Activated T-helper 1 cell treated with anti-CD3 and anti-CD28 coated beads, Interleukin-12 subunit alpha, Interleukin-12 subunit beta, Interleukin-2, Interleukin-4 antibody, amounts not matched to agents 30 ng/mL and 10 ng/mL and 1 ng/mL, durations not matched to agents 14 hours and 24 hours and 36 hours (primary cell): Measurements from ENCODE around the gene TPST2. TPM values are rescaled to one million over a fixed set of nuclear protein-coding genes. Genes with fewer than 3 reads are reported as not detected.
"Not testable (repeated sequence)": the region's sequence is repeated elsewhere in the genome, so short reads cannot be mapped to it uniquely, and the experiment has no call there.

Source experiments
- DNase-seq: peaks from one replicate; pipeline ENCODE4 v3.0.0; 2021; ENCODE audit warnings: low spot score
- H3K27ac Mint-ChIP-seq: one replicate; pipeline ENCODE4 v1.8.0; 2021; ENCODE audit warnings: mild to moderate bottlenecking, mixed read lengths
- H3K27me3 Mint-ChIP-seq: one replicate; pipeline ENCODE4 v1.8.0; 2022; ENCODE audit warnings: mild to moderate bottlenecking, moderate library complexity, mixed read lengths; ENCODE audit not compliant: insufficient read depth
- H3K36me3 Mint-ChIP-seq: one replicate; pipeline ENCODE4 v1.8.0; 2021; ENCODE audit warnings: low read depth, mixed read lengths
- H3K4me1 Mint-ChIP-seq: one replicate; pipeline ENCODE4 v1.8.0; 2021; ENCODE audit warnings: low read depth, mixed read lengths
- H3K4me3 Mint-ChIP-seq: one replicate; pipeline ENCODE4 v1.8.0; 2021; ENCODE audit warnings: mild to moderate bottlenecking, moderate library complexity, mixed read lengths
- H3K9me3 Mint-ChIP-seq: one replicate; pipeline ENCODE4 v1.8.0; 2021; ENCODE audit warnings: mixed read lengths
- intact Hi-C: fragments of 100-400 bp; cut with micrococcal nuclease; formaldehyde crosslinking; loops from one replicate; pipeline ENCODE4 v1.15.1; 2024
- total RNA-seq: library from RNA; stranded (reverse); gene quantifications from 2 replicates; pipeline ENCODE4 v1.2.3, GENCODE V29; 2022

The TPST2 gene
- total RNA-seq, 1 donor from 2014 or later: 36.1 TPM

- Mint-ChIP-seq H3K36me3 (peaks cover 2% of the 10 kb centered on the region), H3K4me1 (peaks cover 9% of the 10 kb centered on the region), H3K27ac (no peak overlapping the region), H3K9me3 (no peaks in the 10 kb centered on the region), H3K4me3 (no peak overlapping the region), H3K27me3 (peaks cover 12% of the 10 kb centered on the region)
- no peak for DNase-seq
- intact Hi-C loops: no loop called here
These were observed 28.5 kb upstream of the TPST2 start for GRCh38 chr22:26618455-26618854.

GRCh38 chr22:26617271-26618199 lies 27.6 kb upstream of the TPST2 start, which contains the start of gene CRYBB1:
TSS of gene CRYBB1 (minus strand) at chr22:26618027. CDS start at chr22:26616319, 1,708 bp downstream.
- H3K36me3 Mint-ChIP-seq: peaks cover 2% of the 10 kb centered on the region
- intact Hi-C loops: no loop called here
- no peaks in the 10 kb centered on the region for H3K9me3 Mint-ChIP-seq
- no peak for DNase-seq
- H3K27me3 Mint-ChIP-seq: peaks cover 18% of the 10 kb centered on the region
- H3K4me1 Mint-ChIP-seq: peaks cover 15% of the 10 kb centered on the region
- no peak within 1 kb of the TSS for H3K4me3 Mint-ChIP-seq
- peak within 1 kb of the TSS; percentile 63 for H3K27ac Mint-ChIP-seq

DNA sequence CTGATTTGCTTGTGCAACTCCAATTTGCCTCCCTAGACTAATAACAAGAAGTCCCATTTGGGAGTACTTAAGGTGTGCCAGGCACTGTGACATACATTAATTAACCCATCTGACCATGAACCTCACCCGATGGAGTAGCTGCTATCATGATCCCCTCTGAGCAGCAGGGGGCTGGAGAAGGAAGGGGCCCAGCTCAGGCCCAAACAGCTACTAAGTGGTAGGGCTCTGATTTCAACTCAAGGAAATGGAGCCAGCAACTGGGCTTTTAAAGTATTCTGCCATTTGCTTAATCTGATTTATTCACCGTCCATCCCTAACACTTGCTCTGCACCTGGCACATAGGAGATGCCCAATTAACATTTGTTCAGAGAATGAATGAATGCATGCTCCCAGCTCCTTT lies 26.7 kb upstream of the TPST2 start:
- Mint-ChIP-seq H3K36me3 (peaks cover 2% of the 10 kb centered on the region), H3K4me3 (no peak overlapping the region), H3K9me3 (no peaks in the 10 kb centered on the region), H3K4me1 (peaks cover 19% of the 10 kb centered on the region), H3K27ac (peak overlapping the region; percentile 4), H3K27me3 (peaks cover 18% of the 10 kb centered on the region)
- DNase-seq: no peak
- intact Hi-C loops: no loop called here

DNA sequence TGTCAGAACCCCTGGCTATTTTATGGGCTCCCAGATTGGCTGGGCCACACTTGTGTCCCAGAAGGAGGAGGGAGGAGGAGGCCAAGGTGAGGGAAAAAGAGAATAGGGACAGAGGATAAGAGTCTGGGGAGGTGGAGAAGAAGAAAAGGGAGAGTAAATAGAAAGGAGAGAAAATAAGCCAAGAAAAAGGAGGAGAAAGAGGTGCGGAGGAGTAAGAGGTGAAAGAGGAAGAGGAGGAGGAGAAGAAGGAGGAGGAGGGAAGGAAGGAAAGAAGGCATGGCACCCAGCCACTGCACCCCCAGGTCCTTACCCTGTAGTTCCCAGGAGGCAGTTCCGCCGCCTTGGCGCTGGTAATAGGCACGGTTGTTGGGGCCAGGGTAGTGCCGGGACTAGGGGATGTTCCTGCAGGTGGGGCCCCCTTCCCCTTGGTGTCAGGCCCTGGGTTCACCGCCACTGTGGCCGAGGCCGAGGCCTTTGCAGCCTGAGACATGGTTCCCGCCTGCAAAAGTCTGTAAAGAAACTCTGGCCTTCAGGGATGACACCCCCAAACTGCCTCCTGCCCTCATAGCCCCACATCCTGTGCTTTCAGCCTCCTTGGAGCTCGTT lies 26.0 kb upstream of the TPST2 start:
- intact Hi-C loops: no loop called here
- H3K36me3 Mint-ChIP-seq: peaks cover 2% of the 10 kb centered on the region
- H3K4me1 Mint-ChIP-seq: peaks cover 21% of the 10 kb centered on the region
- no peak overlapping the region for H3K4me3 Mint-ChIP-seq
- H3K9me3 Mint-ChIP-seq: no peaks in the 10 kb centered on the region
- no peak for DNase-seq
- peaks cover 18% of the 10 kb centered on the region for H3K27me3 Mint-ChIP-seq
- no peak overlapping the region for H3K27ac Mint-ChIP-seq

GRCh38 chr22:26615149-26615548 lies 25.2 kb upstream of the TPST2 start:
- no peak overlapping the region for H3K27ac Mint-ChIP-seq
- H3K9me3 Mint-ChIP-seq: no peaks in the 10 kb centered on the region
- DNase-seq: no peak
- H3K36me3 Mint-ChIP-seq: peaks cover 2% of the 10 kb centered on the region
- peaks cover 18% of the 10 kb centered on the region for H3K27me3 Mint-ChIP-seq
- intact Hi-C loops: no loop called here
- peaks cover 29% of the 10 kb centered on the region for H3K4me1 Mint-ChIP-seq
- no peak overlapping the region for H3K4me3 Mint-ChIP-seq

DNA sequence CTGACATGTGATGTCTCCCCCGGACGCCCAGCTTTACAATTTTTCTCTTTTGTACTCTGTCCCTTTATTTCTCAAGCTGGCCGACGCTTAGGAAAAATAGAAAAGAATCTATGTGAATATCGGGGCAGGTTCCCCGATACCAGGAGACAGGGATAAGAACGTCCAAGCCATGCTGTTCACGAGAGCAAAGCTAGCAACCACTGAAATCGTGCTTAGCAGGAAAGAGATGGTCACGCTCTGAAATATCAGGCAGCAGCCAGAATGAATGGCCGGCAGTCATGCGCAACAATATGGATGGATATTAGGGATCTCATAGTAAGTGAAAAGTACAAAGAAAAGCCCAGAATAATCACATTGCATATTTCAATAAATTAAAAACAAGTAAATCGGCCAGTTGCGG lies 24.4 kb upstream of the TPST2 start:
- H3K36me3 Mint-ChIP-seq: peaks cover 2% of the 10 kb centered on the region
- H3K4me1 Mint-ChIP-seq: peaks cover 37% of the 10 kb centered on the region
- H3K27me3 Mint-ChIP-seq: peaks cover 18% of the 10 kb centered on the region
- DNase-seq: no peak
- no peaks in the 10 kb centered on the region for H3K9me3 Mint-ChIP-seq
- no peak overlapping the region for H3K27ac Mint-ChIP-seq
- intact Hi-C loops: no loop called here
- no peak overlapping the region for H3K4me3 Mint-ChIP-seq

GRCh38 chr22:26613753-26614152 lies 23.8 kb upstream of the TPST2 start:
- H3K27me3 Mint-ChIP-seq: peaks cover 20% of the 10 kb centered on the region
- peaks cover 41% of the 10 kb centered on the region for H3K4me1 Mint-ChIP-seq
- H3K4me3 Mint-ChIP-seq, H3K36me3 Mint-ChIP-seq, H3K9me3 Mint-ChIP-seq, intact Hi-C loops, DNase-seq, H3K27ac Mint-ChIP-seq: not testable (repeated sequence)

DNA sequence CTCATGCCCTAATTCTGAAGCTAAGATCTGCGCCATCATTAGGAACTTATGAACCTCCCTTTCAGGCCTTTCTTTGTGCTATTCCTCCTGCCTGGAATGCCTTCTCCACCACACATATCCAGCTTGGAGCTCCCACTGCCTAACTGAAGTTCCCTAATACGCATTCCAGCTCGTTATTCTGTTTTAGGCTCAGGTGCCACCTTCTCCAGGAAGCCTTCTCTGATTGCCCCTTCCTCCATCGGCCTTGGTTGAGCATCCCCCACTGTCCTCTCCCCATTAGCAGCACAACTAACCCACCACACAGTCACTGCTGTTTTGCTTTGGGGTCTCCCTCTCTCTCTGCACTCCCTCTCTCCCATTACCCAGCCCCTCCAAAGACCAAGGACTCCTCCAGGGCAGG lies 22.7 kb upstream of the TPST2 start:
- Mint-ChIP-seq H3K9me3 (no peaks in the 10 kb centered on the region), H3K27ac (peak overlapping the region; percentile 40), H3K4me1 (peaks cover 37% of the 10 kb centered on the region)

DNA sequence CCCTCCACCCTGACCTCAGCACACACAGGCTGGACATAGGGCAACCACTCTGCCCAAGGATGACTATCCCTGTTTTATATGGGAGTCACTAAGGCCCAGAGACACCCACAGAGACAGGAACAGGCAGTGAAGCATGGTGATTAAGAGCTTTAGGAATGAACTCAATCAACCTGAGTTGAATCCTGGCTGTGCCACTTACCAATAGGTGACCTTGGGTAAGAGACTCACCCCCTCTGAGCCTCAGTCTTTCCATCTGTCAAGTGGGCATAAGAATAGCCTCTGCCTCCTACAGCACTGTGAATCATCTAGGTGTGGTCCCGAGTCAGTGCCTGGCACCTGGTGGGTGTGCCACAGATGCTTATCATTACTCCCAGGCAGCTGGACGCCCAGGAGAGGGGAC lies 21.1 kb upstream of the TPST2 start:
- H3K27me3 Mint-ChIP-seq: peaks cover 21% of the 10 kb centered on the region
- no peak for DNase-seq
- intact Hi-C loops: loop anchor here (1.0 kb wide), 1 partner anchor 21 kb away; the partner anchor contains the start of gene TPST2
- peaks cover 32% of the 10 kb centered on the region for H3K4me1 Mint-ChIP-seq
- H3K4me3 Mint-ChIP-seq: no peak overlapping the region
- no peaks in the 10 kb centered on the region for H3K36me3 Mint-ChIP-seq
- no peaks in the 10 kb centered on the region for H3K9me3 Mint-ChIP-seq
- H3K27ac Mint-ChIP-seq: no peak overlapping the region

More for the DNA sequence above, 22.7 kb upstream of the TPST2 start:
- no peak for DNase-seq
- intact Hi-C loops: no loop called here
- no peaks in the 10 kb centered on the region for H3K36me3 Mint-ChIP-seq
- peaks cover 25% of the 10 kb centered on the region for H3K27me3 Mint-ChIP-seq
- H3K4me3 Mint-ChIP-seq: no peak overlapping the region

GRCh38 chr22:26610072-26610958 lies 20.4 kb upstream of the TPST2 start:
- peaks cover 32% of the 10 kb centered on the region for H3K4me1 Mint-ChIP-seq
- H3K36me3 Mint-ChIP-seq: no peaks in the 10 kb centered on the region
- peaks cover 21% of the 10 kb centered on the region for H3K27me3 Mint-ChIP-seq

GRCh38 chr22:26609287-26609686 lies 19.4 kb upstream of the TPST2 start:
- Mint-ChIP-seq H3K4me3 (no peak overlapping the region), H3K9me3 (no peaks in the 10 kb centered on the region), H3K27me3 (peaks cover 18% of the 10 kb centered on the region), H3K27ac (peak overlapping the region; percentile 10), H3K36me3 (no peaks in the 10 kb centered on the region), H3K4me1 (peaks cover 35% of the 10 kb centered on the region)
- intact Hi-C loops: no loop called here
- DNase-seq: no peak

More at GRCh38 chr22:26610072-26610958, 20.4 kb upstream of the TPST2 start:
- peak; percentile 54 for DNase-seq
- intact Hi-C loops: loop anchor here (1.0 kb wide), 1 partner anchor 20 kb away; the partner anchor contains the start of gene TPST2
- H3K27ac Mint-ChIP-seq: peak overlapping the region; percentile 92
- H3K9me3 Mint-ChIP-seq: no peaks in the 10 kb centered on the region
- H3K4me3 Mint-ChIP-seq: peak overlapping the region; percentile 53

- intact Hi-C loops: no loop called here
- no peak overlapping the region for H3K4me3 Mint-ChIP-seq
- H3K36me3 Mint-ChIP-seq: no peaks in the 10 kb centered on the region
- H3K9me3 Mint-ChIP-seq: no peaks in the 10 kb centered on the region
- DNase-seq: no peak
- H3K27ac Mint-ChIP-seq: no peak overlapping the region
- H3K4me1 Mint-ChIP-seq: peaks cover 40% of the 10 kb centered on the region
- H3K27me3 Mint-ChIP-seq: peaks cover 14% of the 10 kb centered on the region
These were observed 18.2 kb upstream of the TPST2 start for GRCh38 chr22:26608129-26608528.
